Bronchial epithelial cell (primary cell): ENCODE data around the gene SPTBN1. TPM values are rescaled to one million over a fixed set of nuclear protein-coding genes. Genes with fewer than 3 reads are reported as not detected.
A peak's percentile ranks its signal among the peaks of the same experiment; 100 is the strongest.
"Not testable (repeated sequence)": the region's sequence is repeated elsewhere in the genome, so short reads cannot be mapped to it uniquely, and the experiment has no call there.

Source experiments
- DNase-seq: peaks from one replicate; pipeline ENCODE4 v3.0.0-alpha.2; 2010; ENCODE audit warnings: low read depth
- FAIRE-seq: peaks from 2 replicates; lab custom pipeline; 2011; peaks lifted over from hg19 to GRCh38; lab: Jason Lieb, UNC
- H3K27me3 ChIP-seq: 2 replicates; pipeline ENCODE4 v1.5.1; 2011; ENCODE audit warnings: low read length; ENCODE audit not compliant: control insufficient read depth, insufficient read depth
- H3K36me3 ChIP-seq: 2 replicates; pipeline ENCODE4 v1.5.1; 2011; ENCODE audit warnings: low read length; ENCODE audit not compliant: control insufficient read depth, insufficient read depth
- H3K4me3 ChIP-seq: 2 replicates; pipeline ENCODE4 v1.5.1; 2011; ENCODE audit warnings: mild to moderate bottlenecking, low read depth, low read length, control low read depth
- total RNA-seq: library from RNA; depleted of rRNA; stranded (reverse); fragments of >200 nt; gene quantifications from 2 replicates; pipeline ENCODE4 v1.2.1, GENCODE V29; 2014
- TF ChIP-seq, protein P1 (sequence below): IDR thresholded peaks from 2 replicates; pipeline ENCODE4 v1.5.1; 2011; ENCODE audit warnings: mild to moderate bottlenecking, moderate library complexity, low read length, control low read depth, inconsistent platforms; ENCODE audit not compliant: insufficient read depth, severe bottlenecking

Gene SPTBN1
- total RNA-seq, 1 donor from 2014 or later = 339 TPM

DNA sequence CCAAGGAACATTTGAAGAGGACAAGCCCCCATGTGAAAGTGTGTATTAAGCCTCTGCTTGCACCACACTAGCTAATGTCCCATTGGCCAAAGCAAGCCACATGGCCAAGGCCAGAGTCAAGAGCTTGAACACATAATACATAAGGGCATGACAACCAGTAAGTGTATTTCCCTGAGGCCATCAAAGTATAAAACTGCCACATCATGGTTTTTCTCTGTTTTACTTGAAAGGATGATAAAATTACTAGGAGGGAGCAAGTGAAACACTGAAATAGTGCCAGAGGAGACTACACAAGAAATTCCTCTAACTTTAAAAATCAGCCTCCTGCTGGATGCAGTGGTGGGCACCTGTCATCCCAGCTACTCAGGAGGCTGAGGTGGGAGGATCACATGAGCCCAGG lies 236.4 kb downstream of the SPTBN1 start:
- DNase-seq (no peak), FAIRE-seq (no peak)
- TF ChIP-seq, protein P1, sequence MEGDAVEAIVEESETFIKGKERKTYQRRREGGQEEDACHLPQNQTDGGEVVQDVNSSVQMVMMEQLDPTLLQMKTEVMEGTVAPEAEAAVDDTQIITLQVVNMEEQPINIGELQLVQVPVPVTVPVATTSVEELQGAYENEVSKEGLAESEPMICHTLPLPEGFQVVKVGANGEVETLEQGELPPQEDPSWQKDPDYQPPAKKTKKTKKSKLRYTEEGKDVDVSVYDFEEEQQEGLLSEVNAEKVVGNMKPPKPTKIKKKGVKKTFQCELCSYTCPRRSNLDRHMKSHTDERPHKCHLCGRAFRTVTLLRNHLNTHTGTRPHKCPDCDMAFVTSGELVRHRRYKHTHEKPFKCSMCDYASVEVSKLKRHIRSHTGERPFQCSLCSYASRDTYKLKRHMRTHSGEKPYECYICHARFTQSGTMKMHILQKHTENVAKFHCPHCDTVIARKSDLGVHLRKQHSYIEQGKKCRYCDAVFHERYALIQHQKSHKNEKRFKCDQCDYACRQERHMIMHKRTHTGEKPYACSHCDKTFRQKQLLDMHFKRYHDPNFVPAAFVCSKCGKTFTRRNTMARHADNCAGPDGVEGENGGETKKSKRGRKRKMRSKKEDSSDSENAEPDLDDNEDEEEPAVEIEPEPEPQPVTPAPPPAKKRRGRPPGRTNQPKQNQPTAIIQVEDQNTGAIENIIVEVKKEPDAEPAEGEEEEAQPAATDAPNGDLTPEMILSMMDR = no peak
- Histone ChIP-seq H3K27me3 (no peaks in the 10 kb centered on the region), H3K4me3 (no peak overlapping the region), H3K36me3 (no peaks in the 10 kb centered on the region)

DNA sequence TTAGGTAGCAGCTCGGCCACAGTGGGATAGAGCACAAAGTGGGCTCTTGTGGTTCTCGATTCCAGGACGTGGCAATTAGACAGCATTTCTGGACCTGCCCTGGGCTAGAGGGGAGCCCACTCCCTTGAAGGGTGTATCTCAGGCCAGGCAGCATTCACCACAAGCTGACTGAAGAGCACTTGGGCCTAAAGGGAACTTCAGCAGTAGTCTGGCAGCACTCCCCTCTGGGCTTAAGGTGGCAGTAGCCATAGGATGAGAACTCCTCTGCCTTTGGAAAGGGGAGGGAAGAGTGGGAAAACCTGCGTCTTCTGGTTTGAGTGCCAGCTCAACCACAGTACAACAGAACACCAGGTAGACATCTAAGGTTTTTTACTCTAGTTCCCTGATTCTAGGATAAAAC lies 239.3 kb downstream of the SPTBN1 start:
- H3K27me3 ChIP-seq = no peaks in the 10 kb centered on the region
- no peak for FAIRE-seq
- H3K36me3 ChIP-seq = no peaks in the 10 kb centered on the region
- H3K4me3 ChIP-seq = no peak overlapping the region
- DNase-seq = no peak
- TF ChIP-seq, protein P1 = no peak

DNA sequence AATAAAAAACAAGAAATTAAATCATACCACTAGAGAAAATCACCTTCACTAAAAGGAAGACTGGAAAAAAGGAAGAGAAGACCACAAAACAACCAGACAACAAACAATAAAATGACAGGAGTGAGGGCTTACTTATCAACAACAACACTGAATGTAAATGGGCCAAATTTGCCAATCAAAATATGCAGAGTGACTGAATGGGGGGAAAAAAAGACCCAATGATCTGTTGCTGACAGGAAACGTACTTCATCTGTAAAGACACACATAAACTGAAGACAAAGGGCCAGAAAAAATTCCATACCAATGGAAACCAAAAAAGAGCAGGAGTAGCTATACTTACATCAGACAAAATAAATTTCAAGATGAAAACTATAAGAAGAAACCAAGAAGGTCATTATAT lies 241.8 kb downstream of the SPTBN1 start:
- H3K27me3 ChIP-seq = no peaks in the 10 kb centered on the region
- TF ChIP-seq, protein P1 = no peak
- FAIRE-seq = peak; percentile 52
- H3K36me3 ChIP-seq = no peaks in the 10 kb centered on the region
- H3K4me3 ChIP-seq = no peak overlapping the region
- DNase-seq = no peak

DNA sequence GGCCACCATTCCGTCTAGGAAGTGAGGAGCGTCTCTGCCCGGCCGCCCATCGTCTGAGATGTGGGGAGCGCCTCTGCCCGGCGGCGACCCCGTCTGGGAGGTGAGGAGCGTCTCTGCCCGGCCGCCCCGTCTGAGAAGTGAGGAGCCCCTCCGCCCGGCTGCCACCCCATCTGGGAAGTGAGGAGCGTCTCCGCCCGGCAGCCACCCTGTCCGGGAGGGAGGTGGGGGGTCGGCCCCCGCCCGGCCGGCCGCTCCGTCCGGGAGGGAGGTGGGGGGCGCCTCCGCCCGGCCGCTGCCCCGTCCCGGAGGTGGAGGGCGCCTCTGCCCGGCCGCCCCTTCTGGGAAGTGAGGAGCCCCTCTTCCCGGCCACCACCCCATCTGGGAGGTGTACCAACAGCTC lies 242.8 kb downstream of the SPTBN1 start:
- not testable (repeated sequence) for DNase-seq, H3K27me3 ChIP-seq, H3K36me3 ChIP-seq, H3K4me3 ChIP-seq, FAIRE-seq

DNA sequence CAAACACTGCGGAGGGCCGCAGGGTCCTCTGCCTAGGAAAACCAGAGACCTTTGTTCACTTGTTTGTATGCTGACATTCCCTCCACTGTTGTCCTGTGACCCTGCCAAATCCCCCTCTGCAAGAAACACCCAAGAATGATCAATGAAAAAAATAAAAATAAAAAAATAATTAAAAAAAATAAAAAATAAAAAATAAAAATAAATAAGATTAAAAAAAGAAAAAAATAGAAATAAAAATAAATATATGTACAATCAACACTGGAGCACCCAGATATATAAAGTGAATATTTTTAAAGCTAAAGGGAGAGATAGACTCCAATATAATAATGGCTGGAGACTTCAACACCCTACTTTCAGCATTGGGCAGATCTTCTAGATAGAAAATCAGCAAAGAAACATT lies 243.5 kb downstream of the SPTBN1 start:
- no peak for FAIRE-seq
- Histone ChIP-seq H3K36me3 (no peaks in the 10 kb centered on the region), H3K4me3 (no peak overlapping the region), H3K27me3 (no peaks in the 10 kb centered on the region)
- TF ChIP-seq, protein P1 = no peak
- DNase-seq = no peak

DNA sequence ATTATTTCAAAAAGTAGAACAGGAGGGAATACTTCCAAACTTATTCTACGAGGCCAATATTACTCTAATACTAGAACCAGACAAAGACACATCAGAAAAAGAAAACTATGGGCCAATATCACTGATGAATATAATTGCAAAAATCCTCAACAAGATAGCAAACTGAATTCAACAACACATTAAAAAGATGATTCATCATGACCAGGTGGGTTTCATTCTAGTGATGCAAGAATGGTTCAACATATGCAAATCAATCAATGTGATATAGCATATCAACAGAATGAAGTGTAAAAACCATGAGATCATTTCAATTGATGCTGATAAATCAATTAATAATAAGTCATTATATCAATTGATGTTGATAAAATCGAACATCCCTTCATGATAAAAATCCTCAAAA lies 244.9 kb downstream of the SPTBN1 start:
- H3K27me3 ChIP-seq = no peaks in the 10 kb centered on the region
- TF ChIP-seq, protein P1 = no peak
- FAIRE-seq = no peak

More for the DNA sequence above, 244.9 kb downstream of the SPTBN1 start:
- H3K36me3 ChIP-seq = no peaks in the 10 kb centered on the region
- no peak overlapping the region for H3K4me3 ChIP-seq
- peak; percentile 18 for DNase-seq
